DMS 273 treated with DMSO at 0.1 percent for 48 hours (cell line): ENCODE results near the gene DCTN5.
"Not testable (repeated sequence)": the region's sequence is repeated elsewhere in the genome, so short reads cannot be mapped to it uniquely, and the experiment has no call there.

ENCODE experiments used
- DNase-seq: peaks from one replicate; lab custom pipeline; 2025; lab: John Stamatoyannopoulos, UW

Gene DCTN5

DNA sequence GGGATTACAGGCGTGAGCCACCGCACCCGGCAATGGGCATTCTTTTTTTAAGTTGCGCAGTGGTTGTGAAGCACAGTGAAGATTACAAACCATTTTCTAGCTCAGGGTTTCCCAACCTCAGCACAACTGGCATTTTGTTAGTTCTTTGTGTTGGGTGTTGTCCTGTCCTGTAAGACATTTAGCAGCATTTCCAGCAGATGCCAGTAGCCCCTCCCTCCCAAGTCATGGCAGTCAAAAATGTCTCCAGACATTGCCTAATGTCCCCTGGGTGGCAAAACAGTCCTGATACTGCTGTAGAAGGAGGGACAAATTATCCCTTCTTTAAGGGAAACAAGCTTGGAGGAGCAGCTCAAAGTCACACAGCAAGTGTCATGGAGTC, 53.0 kb downstream of the DCTN5 start:
- DNase-seq: no peak

DNA sequence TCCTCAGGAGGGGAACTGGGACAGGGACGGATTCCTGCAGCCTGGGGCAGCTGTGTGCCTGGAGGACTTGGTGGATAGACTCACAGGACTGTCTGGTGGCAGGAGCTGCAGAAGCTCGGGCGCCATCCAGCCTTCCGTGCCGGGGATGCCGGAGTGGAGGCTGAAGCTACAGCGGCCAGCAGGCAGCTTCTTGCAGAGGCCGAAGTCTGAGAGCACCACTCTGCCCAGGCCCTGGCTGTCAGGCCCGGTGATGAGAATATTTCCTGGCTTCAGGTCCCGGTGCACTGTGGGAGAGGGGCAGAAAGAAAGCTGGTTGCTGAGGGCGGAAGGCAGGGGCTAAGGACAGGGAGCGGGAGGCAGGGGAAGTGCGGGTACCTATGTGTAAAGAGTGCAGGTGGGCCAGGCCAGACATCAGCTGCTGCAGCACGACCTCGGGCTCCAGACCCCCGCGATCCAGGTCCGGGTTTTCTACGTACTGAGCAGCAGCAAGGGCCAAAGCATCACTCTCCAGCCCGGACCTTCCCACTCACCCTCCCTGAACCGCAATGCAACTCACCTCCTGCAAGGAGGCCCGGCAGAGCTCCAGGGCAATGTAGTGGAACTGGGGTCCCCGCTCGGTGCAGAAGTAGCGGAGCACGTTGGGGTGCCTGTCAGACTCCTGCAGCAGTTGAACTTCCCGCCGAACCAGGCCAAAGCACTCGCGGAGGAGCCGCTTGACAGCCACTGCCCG, 53.5 kb downstream of the DCTN5 start:
- DNase-seq: no peak

DNA sequence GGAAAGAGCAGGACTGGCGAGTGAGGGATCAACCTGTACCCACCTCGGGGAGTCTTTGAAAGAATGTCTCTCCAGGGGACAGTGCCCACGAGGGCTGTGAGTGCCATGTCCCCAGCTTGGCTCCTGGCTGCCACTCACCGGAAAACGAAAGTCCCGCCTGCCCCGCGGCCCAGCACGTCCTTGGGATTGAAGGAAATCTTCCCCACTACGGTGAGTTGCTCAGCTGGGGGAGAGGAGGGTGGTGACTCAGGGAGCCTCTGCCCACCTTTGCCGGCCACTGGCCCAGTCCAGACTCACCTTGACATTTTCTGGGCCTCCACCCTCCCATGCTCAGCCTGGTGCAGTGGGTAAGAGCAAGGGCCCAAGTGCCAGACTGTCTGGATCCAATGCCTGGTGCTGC, 54.5 kb downstream of the DCTN5 start:
- DNase-seq: no peak

DNA sequence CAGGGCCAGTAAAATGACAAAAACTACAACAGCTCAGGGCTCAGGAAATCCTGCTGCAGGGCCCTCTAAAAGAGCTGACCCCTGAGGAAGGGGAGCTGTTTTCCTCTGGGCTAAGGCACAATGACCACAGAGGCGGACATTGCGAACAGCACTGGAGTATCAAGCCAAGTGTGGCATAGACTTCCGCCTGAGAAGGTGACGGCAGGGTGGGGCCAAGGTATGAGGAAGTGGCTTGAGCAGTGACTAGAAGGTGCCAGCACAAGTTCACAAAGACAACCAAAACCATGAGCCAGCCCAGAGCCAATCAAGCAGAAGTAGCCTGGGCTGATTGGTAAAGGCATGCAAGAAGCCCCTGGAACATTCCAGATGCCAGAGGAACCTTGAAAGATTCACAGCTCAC, 57.8 kb downstream of the DCTN5 start:
- DNase-seq: no peak

GRCh38 chr16:23700093-23700492, 58.8 kb downstream of the DCTN5 start:
- no peak for DNase-seq

DNA sequence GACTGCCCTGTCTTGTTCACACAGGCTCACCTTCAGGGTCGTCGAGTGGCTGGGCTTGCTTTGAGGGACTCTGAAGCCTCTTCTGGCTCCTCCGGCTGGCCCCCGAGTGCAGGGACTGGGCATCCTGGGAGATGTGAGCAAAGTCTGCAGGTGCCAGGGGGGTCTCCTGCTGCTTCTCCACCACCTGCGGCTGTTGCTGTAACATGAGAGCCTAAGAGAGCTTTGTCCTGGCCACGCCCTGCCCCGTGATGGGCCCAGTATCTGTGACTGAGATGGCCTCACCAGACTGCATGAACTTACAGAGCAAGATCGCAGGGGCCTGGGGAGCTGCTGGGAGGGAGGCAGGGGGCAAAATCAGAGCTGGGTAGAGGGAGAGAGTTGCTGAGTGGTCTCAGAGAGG, 59.2 kb downstream of the DCTN5 start:
- no peak for DNase-seq

- no peak for DNase-seq
These were observed 59.8 kb downstream of the DCTN5 start for GRCh38 chr16:23701045-23701444.

DNA sequence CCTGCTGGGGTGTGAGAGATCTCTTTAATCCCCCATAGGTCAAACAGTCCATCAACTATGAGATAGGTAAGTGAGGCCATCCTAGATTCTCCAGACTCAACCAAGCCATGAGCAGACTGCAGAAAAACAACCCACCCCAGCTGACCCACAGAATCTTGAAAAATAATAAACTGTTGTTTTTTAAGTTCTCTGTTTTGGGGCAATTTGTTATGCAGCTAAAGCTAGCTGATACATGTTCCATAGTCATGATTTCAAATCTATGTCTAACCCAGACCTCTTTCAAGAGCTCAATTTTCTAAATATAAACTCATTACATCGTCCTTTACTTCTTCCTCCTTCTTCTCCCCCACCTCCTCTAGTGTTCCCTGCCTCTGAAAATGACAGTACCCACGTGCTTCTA, 61.7 kb downstream of the DCTN5 start:
- DNase-seq: no peak

- DNase-seq: no peak
These were observed 63.7 kb downstream of the DCTN5 start for GRCh38 chr16:23704772-23705516.

- DNase-seq: no peak
These were observed 64.2 kb downstream of the DCTN5 start for GRCh38 chr16:23705517-23705902.

DNA sequence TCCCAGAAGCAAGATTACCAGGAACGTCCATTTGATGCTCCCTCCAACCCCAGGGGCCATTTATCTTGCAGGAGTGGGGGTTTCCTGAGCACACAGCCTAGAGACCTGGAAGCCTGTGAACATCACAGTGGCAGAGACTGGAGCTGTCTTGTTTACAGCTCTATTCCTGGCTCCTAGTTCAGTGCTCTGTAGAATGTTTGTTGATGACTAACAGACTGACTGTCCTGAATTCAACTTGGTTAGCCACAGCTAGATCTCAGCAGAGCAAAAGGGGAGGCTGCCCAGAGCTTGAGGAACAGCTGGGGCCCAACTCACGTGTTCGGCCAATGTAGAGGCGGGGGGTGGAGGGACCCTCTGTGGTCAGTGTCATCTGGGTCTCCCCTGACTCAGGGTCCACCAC, 65.2 kb downstream of the DCTN5 start:
- no peak for DNase-seq

GRCh38 chr16:23709536-23709935, 68.3 kb downstream of the DCTN5 start:
- no peak for DNase-seq

DNA sequence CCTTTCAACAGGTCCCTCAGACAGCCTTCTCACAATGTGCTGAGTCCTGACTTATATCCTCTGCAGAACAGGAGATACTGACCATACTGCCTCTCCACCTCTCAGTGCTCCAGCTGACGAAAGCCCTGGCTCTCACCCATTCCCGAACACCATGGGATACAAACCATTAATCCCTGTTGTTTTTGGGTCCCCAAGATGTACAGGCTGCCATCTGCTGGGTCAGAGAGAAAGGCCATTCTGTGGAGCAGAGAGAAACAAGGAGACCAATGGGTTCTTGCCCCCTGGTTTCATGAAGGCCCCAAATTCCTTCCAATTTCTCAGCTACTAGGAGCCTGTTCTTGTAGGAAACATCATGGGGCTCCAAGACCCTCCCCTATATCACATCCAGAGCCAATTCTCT, 68.7 kb downstream of the DCTN5 start:
- no peak for DNase-seq

DNA sequence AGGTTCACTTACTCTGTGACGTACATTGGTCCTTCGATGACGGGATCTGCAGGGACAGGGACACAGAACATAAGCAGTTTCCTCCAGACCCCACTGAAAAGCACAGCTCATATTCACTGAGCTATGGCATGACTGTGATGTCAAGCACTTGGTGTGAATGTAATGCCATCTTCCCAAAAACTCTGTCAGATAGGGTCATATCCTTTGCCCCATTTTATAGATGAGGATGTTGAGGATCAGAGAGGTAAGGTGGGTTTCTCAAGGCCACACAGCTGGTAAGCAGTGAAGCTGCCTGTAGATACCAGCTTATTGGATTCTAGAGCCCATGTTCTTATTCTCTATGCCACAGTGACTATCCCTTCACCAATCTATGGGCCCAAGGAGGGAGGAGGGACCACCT, 69.2 kb downstream of the DCTN5 start:
- DNase-seq: no peak

DNA sequence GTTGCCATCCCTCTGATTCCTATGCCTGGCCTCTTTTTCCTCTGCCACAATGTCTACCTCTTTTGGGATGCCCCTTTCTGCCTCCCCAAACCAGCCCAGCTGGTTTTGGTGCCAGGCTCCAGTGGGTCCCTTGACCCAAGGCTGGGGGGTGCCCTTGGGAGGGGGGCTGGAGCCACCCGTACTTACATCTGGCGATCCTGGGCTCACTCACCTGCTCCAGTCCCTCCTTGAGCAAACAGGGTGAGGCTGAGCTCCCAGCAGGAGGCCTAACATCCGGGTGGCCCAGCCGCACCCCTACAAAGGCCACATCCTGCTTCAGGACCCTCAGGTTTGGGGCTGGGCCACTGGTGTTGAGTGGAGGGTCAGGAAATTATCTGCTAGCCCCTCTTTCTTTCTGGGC, 70.5 kb downstream of the DCTN5 start:
- DNase-seq: no peak

DNA sequence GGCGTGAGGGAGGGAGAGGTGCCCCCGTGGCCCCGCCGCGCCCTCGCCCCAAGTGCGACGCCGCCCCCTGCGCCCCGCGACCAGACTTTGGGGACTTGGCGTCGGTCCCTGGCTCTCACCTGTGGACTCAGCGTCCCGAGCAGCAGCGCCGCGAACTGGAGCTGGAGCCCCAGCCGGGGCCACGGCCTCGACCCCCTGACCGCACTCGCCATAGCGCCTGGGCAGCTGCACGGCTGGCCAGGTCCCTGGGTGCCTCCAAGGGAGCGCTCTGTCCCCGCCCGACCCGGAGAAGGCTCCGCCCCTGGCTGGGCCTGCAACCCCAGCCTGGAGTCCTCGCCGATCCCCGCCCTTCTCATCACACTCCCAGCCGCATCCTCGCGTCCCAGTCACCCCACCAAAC, 71.7 kb downstream of the DCTN5 start, which contains the start of gene ERN2:
ERN2 (minus strand) TSS at position 247 of the 400 bp plus-strand sequence; CDS start at position 212, 35 bp downstream.
- DNase-seq: no peak

- no peak for DNase-seq
These were observed 75.2 kb downstream of the DCTN5 start for GRCh38 chr16:23716484-23716883.

DNA sequence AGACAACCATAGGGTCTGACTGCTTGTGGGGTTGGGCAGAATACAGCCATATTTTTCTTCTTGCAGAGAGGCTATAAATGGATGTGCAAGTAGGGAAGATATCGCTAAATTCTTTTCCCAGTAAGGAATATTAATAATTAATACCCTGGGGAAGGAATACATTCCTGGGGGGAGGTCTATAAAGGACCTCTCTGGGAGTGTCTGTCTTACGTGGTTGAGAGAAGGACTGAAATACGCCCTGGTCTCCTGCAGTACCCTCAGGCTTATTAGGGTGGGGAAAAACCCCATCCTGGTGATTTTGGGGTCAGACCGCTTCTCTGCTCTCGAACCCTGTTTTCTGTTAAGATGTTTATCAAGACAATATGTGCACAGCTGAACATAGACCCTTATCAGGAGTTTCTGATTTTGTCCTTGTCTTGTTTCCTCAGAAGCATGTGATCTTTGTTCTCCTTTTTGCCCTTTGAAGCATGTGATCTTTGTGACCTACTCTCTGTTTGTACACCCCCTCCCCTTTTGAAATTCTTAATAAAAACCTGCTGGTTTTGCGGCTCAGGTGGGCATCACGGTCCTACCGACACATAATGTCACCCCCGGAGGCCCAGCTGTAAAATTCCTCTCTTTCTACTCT, 81.5 kb downstream of the DCTN5 start:
- DNase-seq: not testable (repeated sequence)

DNA sequence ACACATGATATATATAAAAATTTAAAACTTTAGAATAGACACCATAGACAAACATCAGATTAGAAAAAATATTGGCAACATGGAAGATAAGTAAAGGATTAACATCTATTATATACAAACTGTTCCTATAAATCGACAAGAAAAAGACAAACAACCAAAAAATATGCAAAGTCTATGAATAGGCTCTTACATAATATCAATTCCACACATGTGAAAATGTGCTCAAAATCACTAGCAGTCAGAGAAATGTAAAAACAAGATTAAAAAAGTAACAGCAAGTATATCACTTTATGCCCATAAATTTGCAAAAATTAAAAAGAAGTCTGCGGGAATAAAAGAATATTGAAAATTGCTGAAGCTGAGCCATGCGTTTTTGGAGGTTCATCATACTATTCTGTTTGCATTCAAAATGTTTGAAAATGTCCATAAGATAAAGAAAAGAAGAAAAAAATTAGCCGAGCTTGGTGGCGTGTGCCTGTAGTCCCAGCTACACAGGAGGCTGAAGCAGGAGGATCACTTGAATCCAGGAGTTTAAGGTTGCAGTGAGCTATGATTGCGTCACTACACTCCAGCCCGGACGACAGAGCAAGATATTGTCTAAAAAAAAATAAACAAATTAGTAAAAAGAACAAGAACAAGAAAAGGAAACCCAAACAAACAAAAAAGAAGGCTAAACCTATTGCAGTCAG, 83.0 kb downstream of the DCTN5 start:
- no peak for DNase-seq

DNA sequence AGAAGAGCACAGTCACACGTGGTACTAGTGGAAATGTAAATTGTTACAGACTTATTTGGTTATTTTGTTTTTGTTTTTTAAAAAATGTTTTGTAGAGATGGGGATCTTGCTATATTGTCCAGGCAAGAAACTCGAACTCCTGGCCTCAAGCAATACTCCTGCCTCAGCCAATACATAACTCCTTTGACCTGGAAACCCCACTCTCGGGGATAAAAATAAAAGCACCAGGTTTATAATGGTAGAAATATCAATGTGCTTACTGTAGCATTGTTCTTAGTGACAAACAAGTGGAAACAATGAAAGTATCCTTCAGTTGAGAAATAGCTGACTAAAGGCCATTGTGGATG, 83.5 kb downstream of the DCTN5 start:
- DNase-seq: no peak

GRCh38 chr16:23726710-23727109, 85.4 kb downstream of the DCTN5 start:
- no peak for DNase-seq
